KMS-11 (cell line): ENCODE results near the gene RBFOX1.

Source experiments
- H2AFZ ChIP-seq: fragments of 200-600 bp; sonication (generic); 2 replicates; pipeline ENCODE4 v1.6.1; 2016; ENCODE audit warnings: antibody characterized with exemption, mixed run types, low read depth
- H3K27ac ChIP-seq: fragments of 200-600 bp; sonication (generic); 2 replicates; pipeline ENCODE4 v1.6.1; 2016; ENCODE audit warnings: mild to moderate bottlenecking, mixed run types
- H3K27me3 ChIP-seq: fragments of 200-600 bp; sonication (generic); 2 replicates; pipeline ENCODE4 v1.6.1; 2017; ENCODE audit warnings: mild to moderate bottlenecking, low read depth, mixed run types, moderate library complexity; ENCODE audit not compliant: insufficient read depth
- H3K36me3 ChIP-seq: fragments of 200-600 bp; sonication (generic); 2 replicates; pipeline ENCODE4 v1.6.1; 2017; ENCODE audit warnings: mild to moderate bottlenecking, mixed run types; ENCODE audit not compliant: insufficient read depth
- H3K4me1 ChIP-seq: fragments of 200-600 bp; sonication (generic); 2 replicates; pipeline ENCODE4 v1.6.1; 2016; ENCODE audit warnings: mild to moderate bottlenecking, low read depth, mixed run types; ENCODE audit not compliant: poor library complexity, severe bottlenecking
- H3K4me2 ChIP-seq: fragments of 200-600 bp; sonication (generic); 2 replicates; pipeline ENCODE4 v1.7.0; 2016; ENCODE audit warnings: mild to moderate bottlenecking, mixed run types
- H3K4me3 ChIP-seq: fragments of 200-600 bp; sonication (generic); IDR thresholded peaks from 2 replicates; pipeline ENCODE4 v1.6.1; 2017; ENCODE audit warnings: low read depth, low read length, mixed read lengths; ENCODE audit not compliant: insufficient read depth
- H3K79me2 ChIP-seq: fragments of 200-600 bp; sonication (generic); 2 replicates; pipeline ENCODE4 v1.6.1; 2016; ENCODE audit warnings: low read depth, mixed run types; ENCODE audit not compliant: insufficient read depth
- H3K9ac ChIP-seq: fragments of 200-600 bp; sonication (generic); 2 replicates; pipeline ENCODE4 v1.6.1; 2016; ENCODE audit warnings: mild to moderate bottlenecking, mixed run types
- H4K20me1 ChIP-seq: fragments of 200-600 bp; sonication (generic); 2 replicates; pipeline ENCODE4 v1.6.1; 2016; ENCODE audit warnings: mild to moderate bottlenecking, mixed run types; ENCODE audit not compliant: insufficient read depth
- CTCF ChIP-seq: fragments of 200-600 bp; sonication (generic); conservative IDR thresholded peaks from 2 replicates; pipeline ENCODE4 v1.6.1; 2017; ENCODE audit warnings: low read depth, mild to moderate bottlenecking, antibody characterized with exemption, low read length, moderate library complexity, mixed read lengths

RBFOX1 gene

GRCh38 chr16:7404217-7404616 is 71.6 kb downstream of the RBFOX1 start:
- H3K36me3 ChIP-seq, result no peaks in the 10 kb centered on the region
- H3K79me2 ChIP-seq, result no peaks in the 10 kb centered on the region
- H3K9ac ChIP-seq, result no peak overlapping the region
- no peaks in the 10 kb centered on the region for H4K20me1 ChIP-seq
- no peak overlapping the region for H3K4me2 ChIP-seq
- H3K4me1 ChIP-seq, result no peaks in the 10 kb centered on the region
- H2AFZ ChIP-seq, result no peak overlapping the region
- H3K27me3 ChIP-seq, result no peaks in the 10 kb centered on the region
- H3K27ac ChIP-seq, result no peak overlapping the region
- H3K4me3 ChIP-seq, result no peak overlapping the region
- no peak for TF ChIP-seq CTCF

GRCh38 chr16:7405166-7405565 is 72.5 kb downstream of the RBFOX1 start:
- Histone ChIP-seq H3K9ac (no peak overlapping the region), H3K4me2 (no peak overlapping the region), H3K79me2 (no peaks in the 10 kb centered on the region), H3K36me3 (no peaks in the 10 kb centered on the region), H3K4me1 (no peaks in the 10 kb centered on the region), H2AFZ (no peak overlapping the region), H4K20me1 (no peaks in the 10 kb centered on the region), H3K4me3 (no peak overlapping the region), H3K27me3 (no peaks in the 10 kb centered on the region), H3K27ac (no peak overlapping the region)
- no peak for TF ChIP-seq CTCF

GRCh38 chr16:7408700-7409365 is 76.2 kb downstream of the RBFOX1 start:
- Histone ChIP-seq H4K20me1 (no peaks in the 10 kb centered on the region), H2AFZ (no peak overlapping the region), H3K79me2 (no peaks in the 10 kb centered on the region), H3K27ac (no peak overlapping the region), H3K27me3 (no peaks in the 10 kb centered on the region), H3K36me3 (no peaks in the 10 kb centered on the region), H3K4me1 (no peaks in the 10 kb centered on the region), H3K4me3 (no peak overlapping the region), H3K4me2 (no peak overlapping the region), H3K9ac (no peak overlapping the region)
- no peak for TF ChIP-seq CTCF

- H3K4me1 ChIP-seq, result peaks cover 12% of the 10 kb centered on the region
- H3K36me3 ChIP-seq, result no peaks in the 10 kb centered on the region
- H2AFZ ChIP-seq, result no peak overlapping the region
- no peaks in the 10 kb centered on the region for H4K20me1 ChIP-seq
- no peak overlapping the region for H3K4me3 ChIP-seq
- H3K27ac ChIP-seq, result no peak overlapping the region
- H3K4me2 ChIP-seq, result no peak overlapping the region
- no peaks in the 10 kb centered on the region for H3K79me2 ChIP-seq
- H3K9ac ChIP-seq, result no peak overlapping the region
- TF ChIP-seq CTCF, result no peak
- no peaks in the 10 kb centered on the region for H3K27me3 ChIP-seq
These were observed 86.8 kb downstream of the RBFOX1 start for GRCh38 chr16:7419441-7419840.
